IMR-90 (cell line): ENCODE results near the gene CGN. TPM values are rescaled to one million over a fixed set of nuclear protein-coding genes. Genes with fewer than 3 reads are reported as not detected.

ENCODE experiments used
- ATAC-seq: fragments of 200-7000 bp; cut with Tn5 transposase; 2 replicates; pipeline ENCODE4 v1.9.1; 2020; ENCODE audit warnings: low read depth, mild to moderate bottlenecking, moderate library complexity
- BruUV-seq: library from RNA; stranded (reverse); fragments of 400-500 nt; replicated peaks from 2 replicates; lab custom pipeline; 2021; lab: Mats Ljungman, UMichigan
- CTCF ChIA-PET: fragments of 300-600 bp; formaldehyde crosslinking; extraction: SDS; loops from one replicate; lab custom pipeline; 2021; ENCODE audit warnings: antibody characterized with exemption; lab: Yijun Ruan, JAX
- POLR2A ChIA-PET: fragments of 300-600 bp; sonication (Branson Sonifier 250); formaldehyde crosslinking; loops from one replicate; lab custom pipeline; 2022; ENCODE audit warnings: antibody characterized with exemption; ENCODE audit not compliant: unreplicated experiment; lab: Charles Lee
- DNase-seq: peaks from one replicate; pipeline ENCODE4 v3.0.0; 2013
- H2AFZ ChIP-seq: replicated peaks from 2 replicates; pipeline ENCODE3; 2013; ENCODE audit warnings: low read length, mild to moderate bottlenecking; ENCODE audit not compliant: poor library complexity
- H2AK5ac ChIP-seq: 2 replicates; pipeline ENCODE4 v1.6.1; 2013; ENCODE audit warnings: low read depth, low read length, inconsistent platforms
- H2AK9ac ChIP-seq: replicated peaks from 2 replicates; pipeline ENCODE3; 2013; ENCODE audit warnings: mild to moderate bottlenecking, low read depth, low read length, moderate library complexity; ENCODE audit not compliant: poor library complexity
- H2BK120ac ChIP-seq: 2 replicates; pipeline ENCODE4 v1.6.1; 2013; ENCODE audit warnings: low read depth, low read length, inconsistent platforms
- H2BK15ac ChIP-seq: 3 replicates; pipeline ENCODE4 v1.6.1; 2013; ENCODE audit warnings: low read depth, low read length, inconsistent platforms
- H2BK20ac ChIP-seq: 2 replicates; pipeline ENCODE4 v1.6.1; 2013; ENCODE audit warnings: low read depth, mild to moderate bottlenecking, inconsistent platforms, low read length, moderate library complexity
- H2BK5ac ChIP-seq: 2 replicates; pipeline ENCODE4 v1.6.1; 2013; ENCODE audit warnings: mild to moderate bottlenecking, low read depth, low read length, inconsistent platforms; ENCODE audit not compliant: poor library complexity, severe bottlenecking
- H3K14ac ChIP-seq: replicated peaks from 2 replicates; pipeline ENCODE4 v1.6.1; 2013; ENCODE audit warnings: low read depth, low read length, inconsistent platforms
- H3K18ac ChIP-seq: 2 replicates; pipeline ENCODE4 v1.6.1; 2013; ENCODE audit warnings: low read depth, low read length, control low read depth
- H3K23ac ChIP-seq: 2 replicates; pipeline ENCODE4 v1.6.1; 2013; ENCODE audit warnings: low read depth, low read length, inconsistent platforms
- H3K27ac ChIP-seq: 2 replicates; pipeline ENCODE4 v1.5.1; 2013; ENCODE audit warnings: mild to moderate bottlenecking, control low read depth, low read length; ENCODE audit not compliant: insufficient read depth
- H3K27me3 ChIP-seq: 2 replicates; pipeline ENCODE4 v1.6.1; 2013; ENCODE audit warnings: low read length; ENCODE audit not compliant: control insufficient read depth, insufficient read depth
- H3K36me3 ChIP-seq: 2 replicates; pipeline ENCODE4 v1.6.1; 2013; ENCODE audit warnings: low read length, mixed read lengths; ENCODE audit not compliant: control insufficient read depth, insufficient read depth
- H3K4ac ChIP-seq: 2 replicates; pipeline ENCODE4 v1.6.1; 2013; ENCODE audit warnings: low read depth, low read length, inconsistent platforms
- H3K4me1 ChIP-seq: 2 replicates; pipeline ENCODE4 v1.6.1; 2013; ENCODE audit warnings: low read length, mixed read lengths; ENCODE audit not compliant: control insufficient read depth, insufficient read depth
- H3K4me2 ChIP-seq: 2 replicates; pipeline ENCODE4 v1.6.1; 2013; ENCODE audit warnings: low read depth, mild to moderate bottlenecking, control low read depth, low read length, moderate library complexity
- H3K4me3 ChIP-seq: 2 replicates; pipeline ENCODE4 v1.5.1; 2013; ENCODE audit warnings: low read depth, mild to moderate bottlenecking, control low read depth, low read length, moderate library complexity; ENCODE audit not compliant: insufficient read depth
- H3K56ac ChIP-seq: 2 replicates; pipeline ENCODE4 v1.6.1; 2013; ENCODE audit warnings: low read length, inconsistent platforms; ENCODE audit not compliant: insufficient read depth; ENCODE audit errors: extremely low read depth
- H3K79me1 ChIP-seq, 2 experiments: 2 replicates each; pipeline ENCODE4 v1.6.1; 2013; ENCODE audit warnings: low read length in 2 of 2, inconsistent platforms in 1 of 2, low read depth in 1 of 2
- H3K9ac ChIP-seq: 2 replicates; pipeline ENCODE4 v1.6.1; 2013; ENCODE audit warnings: low read depth, low read length, control low read depth
- H3K9me1 ChIP-seq: 2 replicates; pipeline ENCODE4 v1.6.1; 2013; ENCODE audit warnings: low read length, inconsistent platforms; ENCODE audit not compliant: insufficient read depth
- H3K9me3 ChIP-seq: 2 replicates; pipeline ENCODE4 v1.6.1; 2013; ENCODE audit warnings: low read length; ENCODE audit not compliant: control insufficient read depth, insufficient read depth
- H4K20me1 ChIP-seq: 2 replicates; pipeline ENCODE4 v1.6.1; 2013; ENCODE audit warnings: low read length, inconsistent platforms; ENCODE audit not compliant: insufficient read depth
- H4K5ac ChIP-seq: 2 replicates; pipeline ENCODE4 v1.6.1; 2013; ENCODE audit warnings: mild to moderate bottlenecking, low read depth, low read length, control low read depth
- H4K8ac ChIP-seq, 2 experiments: 2 replicates each; pipeline ENCODE4 v1.6.1; 2013; ENCODE audit warnings: low read depth in 2 of 2, low read length in 2 of 2, control low read depth in 1 of 2, inconsistent platforms in 1 of 2
- H4K91ac ChIP-seq: 2 replicates; pipeline ENCODE4 v1.6.1; 2013; ENCODE audit warnings: low read depth, low read length, inconsistent platforms; ENCODE audit not compliant: insufficient read depth
- BHLHE40 ChIP-seq: fragments of 150-350 bp; IDR thresholded peaks from 2 replicates; pipeline ENCODE4 v1.6.1; 2016; ENCODE audit warnings: mild to moderate bottlenecking, low read depth, low read length
- FOS ChIP-seq: fragments of 150-350 bp; IDR thresholded peaks from 2 replicates; pipeline ENCODE4 v1.6.1; 2016; ENCODE audit warnings: low read depth, low read length
- MAFK ChIP-seq: IDR thresholded peaks from 2 replicates; pipeline ENCODE4 v1.6.1; 2012; ENCODE audit warnings: low read depth, low read length, improper control_type of control experiment
- MAZ ChIP-seq: IDR thresholded peaks from 2 replicates; pipeline ENCODE4 v1.6.1; 2012; ENCODE audit warnings: low read depth, mild to moderate bottlenecking, low read length, improper control_type of control experiment, moderate library complexity, borderline replicate concordance
- MXI1 ChIP-seq: IDR thresholded peaks from 2 replicates; pipeline ENCODE4 v1.6.1; 2012; ENCODE audit warnings: low read depth, mild to moderate bottlenecking, low read length, moderate library complexity, borderline replicate concordance
- NFE2L2 ChIP-seq: fragments of 150-350 bp; IDR thresholded peaks from 2 replicates; pipeline ENCODE4 v1.6.1; 2016; ENCODE audit warnings: low read depth, mild to moderate bottlenecking, low read length
- RAD21 ChIP-seq: IDR thresholded peaks from 2 replicates; pipeline ENCODE4 v1.6.1; 2012; ENCODE audit warnings: low read length, improper control_type of control experiment
- RCOR1 ChIP-seq: IDR thresholded peaks from 2 replicates; pipeline ENCODE4 v1.6.1; 2012; ENCODE audit warnings: mild to moderate bottlenecking, low read length, improper control_type of control experiment; ENCODE audit not compliant: insufficient replicate concordance
- SMC3 ChIP-seq: fragments of 150-350 bp; IDR thresholded peaks from 2 replicates; pipeline ENCODE4 v1.6.1; 2016; ENCODE audit warnings: low read depth, mild to moderate bottlenecking, antibody characterized with exemption, low read length, moderate library complexity
- WGBS, 2 experiments: methylation state at CpG; one replicate each; pipeline versions ENCODE4 v1.1.5 to v1.1.7; 2013; ENCODE audit warnings: missing lambda C conversion rate in 2 of 2; ENCODE audit not compliant: insufficient read length in 1 of 2; ENCODE audit errors: extremely low coverage in 2 of 2; 5-methylcytosine and 5-hydroxymethylcytosine counted together
- dilution Hi-C: fragments of 300-500 bp; cut with HindIII; formaldehyde crosslinking; loops from one replicate; pipeline ENCODE4 v1.14.3; 2018; ENCODE audit warnings: low sequenced_read_pairs; ENCODE audit not compliant: unreplicated experiment
- in situ Hi-C: fragments of 300-500 bp; cut with MboI; formaldehyde crosslinking; loops from 3 replicates; pipeline ENCODE4 v1.14.3; 2019; ENCODE audit warnings: low sequenced_read_pairs, inconsistent platforms, mixed read lengths
- intact Hi-C: fragments of 100-400 bp; cut with micrococcal nuclease; formaldehyde crosslinking; loops from 2 replicates; pipeline ENCODE4 v1.10.0; 2022
- polyA plus RNA-seq, 3 experiments: library from polyadenylated mRNA; depleted of rRNA; stranded (reverse); fragments of >200 nt; gene quantifications; 2 replicates each; pipeline ENCODE4 v1.2.3, GENCODE V29; 2012; ENCODE audit warnings: low replicate concordance in 1 of 3
- total RNA-seq: library from RNA; depleted of rRNA; stranded (reverse); fragments of >200 nt; gene quantifications from 2 replicates; pipeline ENCODE4 v1.2.3, GENCODE V29; 2012
- TF ChIP-seq, protein P1 (sequence below): conservative IDR thresholded peaks from 2 replicates; pipeline ENCODE4 v1.5.1; 2012; ENCODE audit warnings: mild to moderate bottlenecking, low read depth, low read length, improper control_type of control experiment
- TF ChIP-seq, protein P2 (sequence below): fragments of 150-350 bp; IDR thresholded peaks from 2 replicates; pipeline ENCODE4 v1.6.1; 2017; ENCODE audit warnings: mild to moderate bottlenecking, antibody characterized with exemption, low read length, low read depth

Gene CGN
- total and polyA plus RNA-seq, 2 of the 4 experiments (the other 2 are of a cell fraction) = 0.34 to 0.36 TPM

DNA sequence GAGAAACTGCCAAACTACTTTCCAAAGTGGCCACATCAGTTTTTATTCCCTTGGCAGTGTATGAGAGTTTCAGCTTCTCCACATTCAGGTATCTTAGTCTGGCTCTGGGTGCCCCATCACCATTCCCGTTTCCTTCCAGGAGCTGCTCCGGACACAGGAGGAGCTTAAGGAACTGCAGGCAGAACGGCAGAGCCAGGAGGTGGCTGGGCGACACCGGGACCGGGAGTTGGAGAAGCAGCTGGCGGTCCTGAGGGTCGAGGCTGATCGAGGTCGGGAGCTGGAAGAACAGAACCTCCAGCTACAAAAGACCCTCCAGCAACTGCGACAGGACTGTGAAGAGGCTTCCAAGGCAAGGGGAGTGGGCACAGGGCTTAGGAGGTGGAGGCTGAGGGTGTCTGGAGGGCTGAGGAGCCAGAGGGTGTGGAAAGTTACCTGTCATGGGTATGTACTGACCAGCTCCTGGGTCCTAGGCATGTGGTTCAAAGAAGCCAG, 18.1 kb downstream of the CGN start:
- Histone ChIP-seq H3K4ac (no peak overlapping the region), H3K27me3 (peaks cover 4% of the 10 kb centered on the region), H4K5ac (no peak overlapping the region), H3K56ac (no peak overlapping the region), H2AFZ (no peak overlapping the region), H3K9me1 (no peaks in the 10 kb centered on the region), H4K91ac (no peak overlapping the region), H2AK9ac (no peak overlapping the region), H2AK5ac (no peak overlapping the region), H3K23ac (no peak overlapping the region), H4K20me1 (0 out of 2 replicates have a peak, but pooled peaks cover 3% of the 10 kb centered on the region), H3K36me3 (no peaks in the 10 kb centered on the region), H2BK120ac (no peak overlapping the region), H3K14ac (no peak overlapping the region), H3K4me1 (no peaks in the 10 kb centered on the region), H2BK5ac (no peak overlapping the region), H3K27ac (no peak overlapping the region), H3K4me3 (no peak overlapping the region), H3K4me2 (no peak overlapping the region), H4K8ac (no peak overlapping the region), H3K79me1 (no peaks in the 10 kb centered on the region), H2BK15ac (no peak overlapping the region), H2BK20ac (no peak overlapping the region), H3K18ac (no peak overlapping the region), H3K9me3 (no peaks in the 10 kb centered on the region), H3K9ac (no peak overlapping the region)
- dilution Hi-C loops = no loop called here
- TF ChIP-seq, protein P1, sequence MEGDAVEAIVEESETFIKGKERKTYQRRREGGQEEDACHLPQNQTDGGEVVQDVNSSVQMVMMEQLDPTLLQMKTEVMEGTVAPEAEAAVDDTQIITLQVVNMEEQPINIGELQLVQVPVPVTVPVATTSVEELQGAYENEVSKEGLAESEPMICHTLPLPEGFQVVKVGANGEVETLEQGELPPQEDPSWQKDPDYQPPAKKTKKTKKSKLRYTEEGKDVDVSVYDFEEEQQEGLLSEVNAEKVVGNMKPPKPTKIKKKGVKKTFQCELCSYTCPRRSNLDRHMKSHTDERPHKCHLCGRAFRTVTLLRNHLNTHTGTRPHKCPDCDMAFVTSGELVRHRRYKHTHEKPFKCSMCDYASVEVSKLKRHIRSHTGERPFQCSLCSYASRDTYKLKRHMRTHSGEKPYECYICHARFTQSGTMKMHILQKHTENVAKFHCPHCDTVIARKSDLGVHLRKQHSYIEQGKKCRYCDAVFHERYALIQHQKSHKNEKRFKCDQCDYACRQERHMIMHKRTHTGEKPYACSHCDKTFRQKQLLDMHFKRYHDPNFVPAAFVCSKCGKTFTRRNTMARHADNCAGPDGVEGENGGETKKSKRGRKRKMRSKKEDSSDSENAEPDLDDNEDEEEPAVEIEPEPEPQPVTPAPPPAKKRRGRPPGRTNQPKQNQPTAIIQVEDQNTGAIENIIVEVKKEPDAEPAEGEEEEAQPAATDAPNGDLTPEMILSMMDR = no peak
- TF ChIP-seq, protein P2, sequence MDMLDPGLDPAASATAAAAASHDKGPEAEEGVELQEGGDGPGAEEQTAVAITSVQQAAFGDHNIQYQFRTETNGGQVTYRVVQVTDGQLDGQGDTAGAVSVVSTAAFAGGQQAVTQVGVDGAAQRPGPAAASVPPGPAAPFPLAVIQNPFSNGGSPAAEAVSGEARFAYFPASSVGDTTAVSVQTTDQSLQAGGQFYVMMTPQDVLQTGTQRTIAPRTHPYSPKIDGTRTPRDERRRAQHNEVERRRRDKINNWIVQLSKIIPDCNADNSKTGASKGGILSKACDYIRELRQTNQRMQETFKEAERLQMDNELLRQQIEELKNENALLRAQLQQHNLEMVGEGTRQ = no peak
- TF ChIP-seq FOS (no peak), MAFK (no peak), SMC3 (no peak), MAZ (no peak), BHLHE40 (no peak), RAD21 (no peak), RCOR1 (no peak), MXI1 (no peak), NFE2L2 (no peak)
- POLR2A ChIA-PET = no interaction called here
- DNase-seq (no peak), ATAC-seq (no peak)
- WGBS, 2 experiments = 82% methylated on average over 5 of the region's 11 CpGs; no CpG with 5 or more reads in 1 of the 2 experiments
- no TSS peak for BruUV-seq
- intact Hi-C loops = no loop called here
- CTCF ChIA-PET = no interaction called here
- in situ Hi-C loops = no loop called here
